Karpas-422 (cell line): ENCODE data around the gene SORBS1. TPM values are rescaled to one million over a fixed set of nuclear protein-coding genes. Genes with fewer than 3 reads are reported as not detected.

Source experiments
- DNase-seq: peaks from one replicate; pipeline ENCODE4 v3.0.0-alpha.2; 2015
- H2AFZ ChIP-seq: fragments of 200-600 bp; sonication (generic); 2 replicates; pipeline ENCODE4 v1.6.1; 2014; ENCODE audit warnings: antibody characterized with exemption, low read length, mixed read lengths
- H3K27ac ChIP-seq: fragments of 200-600 bp; sonication (generic); 2 replicates; pipeline ENCODE4 v1.5.1; 2014; ENCODE audit warnings: mild to moderate bottlenecking, low read length, moderate library complexity
- H3K27me3 ChIP-seq: fragments of 200-600 bp; sonication (generic); 2 replicates; pipeline ENCODE4 v1.6.1; 2014; ENCODE audit warnings: low read length, mixed read lengths
- H3K36me3 ChIP-seq: fragments of 200-600 bp; sonication (generic); 2 replicates; pipeline ENCODE4 v1.6.1; 2014; ENCODE audit warnings: low read length, mixed read lengths; ENCODE audit not compliant: insufficient read depth
- H3K4me1 ChIP-seq: fragments of 200-600 bp; sonication (generic); 2 replicates; pipeline ENCODE4 v1.6.1; 2014; ENCODE audit warnings: mild to moderate bottlenecking, low read length, mixed read lengths
- H3K4me2 ChIP-seq: fragments of 200-600 bp; sonication (generic); 2 replicates; pipeline ENCODE4 v1.6.1; 2014; ENCODE audit warnings: low read length, low read depth, mild to moderate bottlenecking; ENCODE audit not compliant: poor library complexity, severe bottlenecking
- H3K4me3 ChIP-seq: fragments of 200-600 bp; sonication (generic); 2 replicates; pipeline ENCODE4 v1.5.1; 2014; ENCODE audit warnings: mild to moderate bottlenecking, antibody characterized with exemption, low read length, mixed read lengths
- H3K79me2 ChIP-seq: fragments of 200-600 bp; sonication (generic); 2 replicates; pipeline ENCODE4 v1.6.1; 2014; ENCODE audit warnings: mild to moderate bottlenecking, low read length, mixed read lengths
- H3K9ac ChIP-seq: fragments of 200-600 bp; sonication (generic); 2 replicates; pipeline ENCODE4 v1.6.0; 2014; ENCODE audit warnings: low read length
- H3K9me2 ChIP-seq: fragments of 200-600 bp; sonication (generic), shearing (Covaris generic); replicated peaks from 2 replicates; pipeline ENCODE4 v1.6.0; 2014; ENCODE audit warnings: mild to moderate bottlenecking, low read length, moderate library complexity; ENCODE audit not compliant: insufficient read depth
- H3K9me3 ChIP-seq: fragments of 300-700, 200-600 bp; sonication (generic); 2 replicates; pipeline ENCODE4 v1.6.1; 2014; ENCODE audit warnings: low read length, mixed read lengths
- H4K20me1 ChIP-seq: fragments of 200-600 bp; sonication (generic); 2 replicates; pipeline ENCODE4 v1.6.1; 2014; ENCODE audit warnings: mild to moderate bottlenecking, antibody characterized with exemption, low read length, low read depth; ENCODE audit not compliant: insufficient read depth
- total RNA-seq: library from RNA; depleted of rRNA; stranded (reverse); fragments of >200 nt; shearing (Covaris generic); gene quantifications from 2 replicates; pipeline ENCODE4 v1.2.3, GENCODE V29; 2014; ENCODE audit warnings: low replicate concordance

SORBS1 gene
- total RNA-seq, 1 experiment from 2014 or later: 0.15 TPM

GRCh38 chr10:95597788-95598187 is 36.6 kb upstream of the SORBS1 start:
- H3K4me3 ChIP-seq: no peak overlapping the region
- H3K36me3 ChIP-seq: no peaks in the 10 kb centered on the region
- no peak overlapping the region for H3K4me2 ChIP-seq
- no peaks in the 10 kb centered on the region for H3K79me2 ChIP-seq
- DNase-seq: no peak
- H3K27me3 ChIP-seq: no peaks in the 10 kb centered on the region
- no peak overlapping the region for H2AFZ ChIP-seq
- H3K9ac ChIP-seq: no peak overlapping the region
- no peaks in the 10 kb centered on the region for H4K20me1 ChIP-seq
- no peaks in the 10 kb centered on the region for H3K9me3 ChIP-seq
- no peaks in the 10 kb centered on the region for H3K9me2 ChIP-seq
- no peak overlapping the region for H3K27ac ChIP-seq
- no peaks in the 10 kb centered on the region for H3K4me1 ChIP-seq

- Histone ChIP-seq H3K79me2 (no peaks in the 10 kb centered on the region), H4K20me1 (no peaks in the 10 kb centered on the region), H3K4me2 (no peak overlapping the region), H3K9me3 (no peaks in the 10 kb centered on the region), H3K36me3 (no peaks in the 10 kb centered on the region), H3K9me2 (no peaks in the 10 kb centered on the region), H3K4me3 (no peak overlapping the region), H3K9ac (no peak overlapping the region), H2AFZ (no peak overlapping the region), H3K27me3 (no peaks in the 10 kb centered on the region), H3K27ac (no peak overlapping the region), H3K4me1 (no peaks in the 10 kb centered on the region)
- DNase-seq: no peak
These were observed 26.9 kb upstream of the SORBS1 start for GRCh38 chr10:95588025-95588424.

GRCh38 chr10:95579835-95580535 is 18.8 kb upstream of the SORBS1 start:
- DNase-seq: no peak
- Histone ChIP-seq H3K4me1 (no peaks in the 10 kb centered on the region), H3K27me3 (no peaks in the 10 kb centered on the region), H3K79me2 (no peaks in the 10 kb centered on the region), H3K36me3 (no peaks in the 10 kb centered on the region), H3K4me2 (no peak overlapping the region), H3K9me2 (no peaks in the 10 kb centered on the region), H3K9me3 (no peaks in the 10 kb centered on the region), H4K20me1 (no peaks in the 10 kb centered on the region), H3K4me3 (no peak overlapping the region), H3K27ac (no peak overlapping the region), H3K9ac (no peak overlapping the region), H2AFZ (no peak overlapping the region)

GRCh38 chr10:95579292-95579691 is 18.1 kb upstream of the SORBS1 start:
- Histone ChIP-seq H3K9me2 (no peaks in the 10 kb centered on the region), H3K4me2 (no peak overlapping the region), H3K9ac (no peak overlapping the region), H2AFZ (no peak overlapping the region), H3K27me3 (no peaks in the 10 kb centered on the region), H3K27ac (no peak overlapping the region), H4K20me1 (no peaks in the 10 kb centered on the region), H3K79me2 (no peaks in the 10 kb centered on the region), H3K36me3 (no peaks in the 10 kb centered on the region), H3K4me1 (no peaks in the 10 kb centered on the region), H3K9me3 (no peaks in the 10 kb centered on the region), H3K4me3 (no peak overlapping the region)
- DNase-seq: no peak

GRCh38 chr10:95578619-95579018 is 17.4 kb upstream of the SORBS1 start:
- no peaks in the 10 kb centered on the region for H3K9me3 ChIP-seq
- H4K20me1 ChIP-seq: no peaks in the 10 kb centered on the region
- no peak for DNase-seq
- H3K27me3 ChIP-seq: no peaks in the 10 kb centered on the region
- no peak overlapping the region for H3K4me3 ChIP-seq
- no peak overlapping the region for H3K9ac ChIP-seq
- H2AFZ ChIP-seq: no peak overlapping the region
- no peaks in the 10 kb centered on the region for H3K4me1 ChIP-seq
- H3K79me2 ChIP-seq: no peaks in the 10 kb centered on the region
- no peaks in the 10 kb centered on the region for H3K36me3 ChIP-seq
- no peak overlapping the region for H3K4me2 ChIP-seq
- H3K9me2 ChIP-seq: no peaks in the 10 kb centered on the region
- no peak overlapping the region for H3K27ac ChIP-seq

- Histone ChIP-seq H3K27ac (no peak overlapping the region), H3K4me3 (no peak overlapping the region), H3K36me3 (no peaks in the 10 kb centered on the region), H3K4me2 (no peak overlapping the region), H3K4me1 (no peaks in the 10 kb centered on the region), H3K27me3 (no peaks in the 10 kb centered on the region), H3K79me2 (no peaks in the 10 kb centered on the region), H4K20me1 (no peaks in the 10 kb centered on the region), H2AFZ (no peak overlapping the region), H3K9me2 (no peaks in the 10 kb centered on the region), H3K9me3 (no peaks in the 10 kb centered on the region), H3K9ac (no peak overlapping the region)
- no peak for DNase-seq
These were observed 13.6 kb upstream of the SORBS1 start for GRCh38 chr10:95574649-95575365.

GRCh38 chr10:95573964-95574604 is 12.9 kb upstream of the SORBS1 start:
- Histone ChIP-seq H4K20me1 (no peaks in the 10 kb centered on the region), H2AFZ (no peak overlapping the region), H3K27ac (no peak overlapping the region), H3K9ac (no peak overlapping the region), H3K4me3 (no peak overlapping the region), H3K4me1 (no peaks in the 10 kb centered on the region), H3K27me3 (no peaks in the 10 kb centered on the region), H3K79me2 (no peaks in the 10 kb centered on the region), H3K36me3 (no peaks in the 10 kb centered on the region), H3K9me3 (no peaks in the 10 kb centered on the region), H3K4me2 (no peak overlapping the region), H3K9me2 (no peaks in the 10 kb centered on the region)
- no peak for DNase-seq

- Histone ChIP-seq H3K9me3 (no peaks in the 10 kb centered on the region), H3K79me2 (no peaks in the 10 kb centered on the region), H2AFZ (no peak overlapping the region), H3K9ac (no peak overlapping the region), H3K4me1 (no peaks in the 10 kb centered on the region), H3K4me2 (no peak overlapping the region), H3K27ac (no peak overlapping the region), H3K27me3 (no peaks in the 10 kb centered on the region), H3K4me3 (no peak overlapping the region), H3K36me3 (no peaks in the 10 kb centered on the region), H4K20me1 (no peaks in the 10 kb centered on the region), H3K9me2 (no peaks in the 10 kb centered on the region)
- DNase-seq: no peak
These were observed 12.4 kb upstream of the SORBS1 start for GRCh38 chr10:95573527-95573926.
